ENCODE measurements around the gene SYNE1. TPM values are rescaled to one million over a fixed set of nuclear protein-coding genes. Genes with fewer than 3 reads are reported as not detected.

SYNE1 gene
- total and polyA plus RNA-seq, 8 donors: 24.4 to 56.2 (median 49.2) TPM

- ATAC-seq: no peak
- H3K36me3 ChIP-seq: no peaks in the 10 kb centered on the region
- DNase-seq: no peak
Observed at GRCh38 chr6:152420696-152421095, 216.5 kb downstream of the SYNE1 start.

GRCh38 chr6:152418551-152418950 is 218.6 kb downstream of the SYNE1 start:
- FAIRE-seq: no peak
- TF ChIP-seq CTCF (IDR thresholded peaks at IDR 0.05): no peak
- intact Hi-C loops (cut with DNase I): no loop called here

More at GRCh38 chr6:152420696-152421095, 216.5 kb downstream of the SYNE1 start:
- no peak overlapping the region for H3K4me3 ChIP-seq
- TF ChIP-seq CTCF (IDR thresholded peaks at IDR 0.05): no peak
- H3K27me3 ChIP-seq: no peaks in the 10 kb centered on the region
- intact Hi-C loops (cut with DNase I): no loop called here
- no peaks in the 10 kb centered on the region for H3K9me3 ChIP-seq
- FAIRE-seq: no peak
- no peaks in the 10 kb centered on the region for H3K4me1 ChIP-seq
- no peak overlapping the region for H3K27ac ChIP-seq

GRCh38 chr6:152416652-152417051 is 220.5 kb downstream of the SYNE1 start:
- no peak overlapping the region for H3K27ac ChIP-seq
- intact Hi-C loops (cut with DNase I): no loop called here
- no peaks in the 10 kb centered on the region for H3K27me3 ChIP-seq
- ATAC-seq (no peak), FAIRE-seq (no peak), DNase-seq (no peak)
- TF ChIP-seq CTCF (IDR thresholded peaks at IDR 0.05): no peak
- no peaks in the 10 kb centered on the region for H3K4me1 ChIP-seq
- no peak overlapping the region for H3K4me3 ChIP-seq
- WGBS, 2 donors: 71 to 85% methylated on average over 8 of the region's 8 CpGs
- no peaks in the 10 kb centered on the region for H3K9me3 ChIP-seq
- no peaks in the 10 kb centered on the region for H3K36me3 ChIP-seq

More at GRCh38 chr6:152418551-152418950, 218.6 kb downstream of the SYNE1 start:
- DNase-seq (no peak), ATAC-seq (no peak)
- no peaks in the 10 kb centered on the region for H3K9me3 ChIP-seq
- no peaks in the 10 kb centered on the region for H3K27me3 ChIP-seq
- H3K27ac ChIP-seq: no peak overlapping the region
- no peaks in the 10 kb centered on the region for H3K36me3 ChIP-seq
- H3K4me3 ChIP-seq: no peak overlapping the region
- no peaks in the 10 kb centered on the region for H3K4me1 ChIP-seq

GRCh38 chr6:152404936-152405595 is 232.1 kb downstream of the SYNE1 start:
- FAIRE-seq (no peak), DNase-seq (no peak), ATAC-seq (no peak)
- no peaks in the 10 kb centered on the region for H3K27me3 ChIP-seq
- no peak overlapping the region for H3K4me3 ChIP-seq
- 76 to 80% methylated on average over 6 of the region's 6 CpGs for WGBS, 2 donors
- H3K9me3 ChIP-seq: no peaks in the 10 kb centered on the region
- no peaks in the 10 kb centered on the region for H3K36me3 ChIP-seq
- H3K4me1 ChIP-seq: no peaks in the 10 kb centered on the region
- TF ChIP-seq CTCF (IDR thresholded peaks at IDR 0.05): no peak
- intact Hi-C loops (cut with DNase I): no loop called here
- peak overlapping the region in 1 of 4 donors; percentile 38 for H3K27ac ChIP-seq

- intact Hi-C loops (cut with DNase I): no loop called here
- H3K4me1 ChIP-seq: no peaks in the 10 kb centered on the region
- H3K36me3 ChIP-seq: no peaks in the 10 kb centered on the region
- FAIRE-seq (no peak), ATAC-seq (peak in 1 of 4 donors; percentile 41), DNase-seq (no peak)
- H3K9me3 ChIP-seq: no peaks in the 10 kb centered on the region
- H3K4me3 ChIP-seq: no peak overlapping the region
- peak overlapping the region in 1 of 4 donors; percentile 38 for H3K27ac ChIP-seq
- WGBS, 2 donors: 46 to 48% methylated on average over 6 of the region's 6 CpGs
- TF ChIP-seq CTCF (IDR thresholded peaks at IDR 0.05): no peak
- no peaks in the 10 kb centered on the region for H3K27me3 ChIP-seq
Observed at GRCh38 chr6:152404086-152404857, 232.9 kb downstream of the SYNE1 start.
